Thoracic aorta (tissue), 2 donors: ENCODE data around the gene GNG7. TPM values are rescaled to one million over a fixed set of nuclear protein-coding genes. Genes with fewer than 3 reads are reported as not detected.

Experiments
- ATAC-seq: fragments of 150-250 bp; one replicate; pipeline ENCODE4 v1.8.0; 2017; ENCODE audit warnings: low read depth; ENCODE audit not compliant: insufficient number of reproducible peaks, low FRiP score
- DNase-seq: peaks from one replicate; pipeline ENCODE4 v3.0.0-alpha.2; 2020; ENCODE audit warnings: low spot score
- H3K27ac ChIP-seq, 2 donors: fragments of 200-600 bp; sonication (generic); 1 replicate in 1 of 2; 2 replicates in 1 of 2; pipeline ENCODE4 v1.5.1; 2016; ENCODE audit warnings: mild to moderate bottlenecking in 2 of 2, moderate library complexity in 2 of 2
- H3K27me3 ChIP-seq: fragments of 200-600 bp; sonication (generic); replicated peaks from 2 replicates; pipeline ENCODE4 v1.6.0; 2016; ENCODE audit warnings: mild to moderate bottlenecking; ENCODE audit not compliant: insufficient read depth
- H3K36me3 ChIP-seq: fragments of 200-600 bp; sonication (generic); one replicate; pipeline ENCODE4 v1.5.1; 2016
- H3K4me1 ChIP-seq, 2 donors: fragments of 200-600 bp; sonication (generic); 1 replicate in 1 of 2; 2 replicates in 1 of 2; pipeline versions ENCODE4 v1.5.1 to v1.6.0; 2016; ENCODE audit warnings: low read depth in 2 of 2, mild to moderate bottlenecking in 1 of 2; ENCODE audit not compliant: control insufficient read depth in 1 of 2
- H3K4me3 ChIP-seq: fragments of 200-600 bp; sonication (generic); 2 replicates; pipeline ENCODE4 v1.5.1; 2016; ENCODE audit warnings: mild to moderate bottlenecking
- H3K9me3 ChIP-seq: fragments of 200-600 bp; sonication (generic); 2 replicates; pipeline ENCODE4 v1.5.1; 2016
- CTCF ChIP-seq: fragments of 200-600 bp; sonication (generic); IDR thresholded peaks from one replicate; pipeline ENCODE4 v1.5.1; 2019; ENCODE audit warnings: antibody characterized with exemption
- total RNA-seq, 2 donors: library from RNA; depleted of rRNA; stranded (reverse); fragments of >200 nt; gene quantifications; one replicate each; pipeline versions ENCODE4 v1.1.0 to v1.2.3, GENCODE V29; 2016

GNG7 gene
- total RNA-seq, 2 donors from 2014 or later: 2.3 to 3.2 TPM

- Histone ChIP-seq H3K27ac (no peak overlapping the region), H3K4me3 (no peak overlapping the region), H3K27me3 (no peaks in the 10 kb centered on the region), H3K9me3 (no peaks in the 10 kb centered on the region), H3K4me1 (peaks cover 9 to 27% of the 10 kb centered on the region in 2 donors), H3K36me3 (no peaks in the 10 kb centered on the region)
- DNase-seq: no peak
- no peak for TF ChIP-seq CTCF
- ATAC-seq: no peak
Observed at GRCh38 chr19:2726160-2726855, 23.8 kb upstream of the GNG7 start.

- TF ChIP-seq CTCF: no peak
- Histone ChIP-seq H3K36me3 (no peaks in the 10 kb centered on the region), H3K4me1 (peaks cover 12 to 39% of the 10 kb centered on the region in 2 donors), H3K27ac (no peak overlapping the region), H3K27me3 (no peaks in the 10 kb centered on the region), H3K4me3 (no peak overlapping the region), H3K9me3 (no peaks in the 10 kb centered on the region)
- DNase-seq: no peak
- ATAC-seq: no peak
Observed at GRCh38 chr19:2724148-2724557, 21.7 kb upstream of the GNG7 start.

- no peaks in the 10 kb centered on the region for H3K36me3 ChIP-seq
- no peaks in the 10 kb centered on the region for H3K27me3 ChIP-seq
- DNase-seq (no peak), ATAC-seq (no peak)
- H3K4me3 ChIP-seq: no peak overlapping the region
- H3K9me3 ChIP-seq: no peaks in the 10 kb centered on the region
- peaks cover 12 to 39% of the 10 kb centered on the region in 2 donors for H3K4me1 ChIP-seq
- no peak for TF ChIP-seq CTCF
- H3K27ac ChIP-seq: peak overlapping the region; percentile 56 to 59
Observed at GRCh38 chr19:2723747-2724146, 21.3 kb upstream of the GNG7 start.

GRCh38 chr19:2723345-2723715 lies 20.8 kb upstream of the GNG7 start:
- DNase-seq (no peak), ATAC-seq (no peak)
- Histone ChIP-seq H3K9me3 (no peaks in the 10 kb centered on the region), H3K27me3 (no peaks in the 10 kb centered on the region), H3K27ac (peak overlapping the region; percentile 56 to 59), H3K36me3 (no peaks in the 10 kb centered on the region), H3K4me3 (peak overlapping the region; percentile 50), H3K4me1 (peaks cover 12 to 39% of the 10 kb centered on the region in 2 donors)
- no peak for TF ChIP-seq CTCF

GRCh38 chr19:2722541-2723344 lies 20.2 kb upstream of the GNG7 start:
- Histone ChIP-seq H3K9me3 (no peaks in the 10 kb centered on the region), H3K36me3 (no peaks in the 10 kb centered on the region), H3K27me3 (no peaks in the 10 kb centered on the region), H3K27ac (peak overlapping the region; percentile 56 to 59), H3K4me1 (peaks cover 12 to 39% of the 10 kb centered on the region in 2 donors), H3K4me3 (peak overlapping the region; percentile 50)
- DNase-seq (peak; percentile 65), ATAC-seq (peak; percentile 49)
- no peak for TF ChIP-seq CTCF
